Endothelial cell (in vitro differentiated cells): ENCODE measurements around the gene PAQR3. TPM values are rescaled to one million over a fixed set of nuclear protein-coding genes. Genes with fewer than 3 reads are reported as not detected.

Experiments
- DNase-seq: peaks from one replicate; pipeline ENCODE4 v3.0.0; 2021; ENCODE audit warnings: low spot score
- H3K27ac Mint-ChIP-seq: one replicate; pipeline ENCODE4 v1.8.0; 2021; ENCODE audit warnings: mixed read lengths, inconsistent platforms; ENCODE audit not compliant: unreplicated experiment
- H3K27me3 Mint-ChIP-seq: one replicate; pipeline ENCODE4 v1.8.0; 2021; ENCODE audit warnings: mild to moderate bottlenecking, moderate library complexity, mixed read lengths, inconsistent platforms; ENCODE audit not compliant: unreplicated experiment
- H3K36me3 Mint-ChIP-seq: one replicate; pipeline ENCODE4 v1.8.0; 2021; ENCODE audit warnings: mild to moderate bottlenecking, low read depth, mixed read lengths, inconsistent platforms; ENCODE audit not compliant: unreplicated experiment
- H3K4me1 Mint-ChIP-seq: one replicate; pipeline ENCODE4 v1.8.0; 2021; ENCODE audit warnings: mild to moderate bottlenecking, mixed read lengths, inconsistent platforms; ENCODE audit not compliant: unreplicated experiment
- H3K4me3 Mint-ChIP-seq: one replicate; pipeline ENCODE4 v1.8.0; 2021; ENCODE audit warnings: mild to moderate bottlenecking, mixed read lengths, inconsistent platforms; ENCODE audit not compliant: unreplicated experiment
- H3K9me3 Mint-ChIP-seq: one replicate; pipeline ENCODE4 v1.8.0; 2021; ENCODE audit warnings: mixed read lengths, inconsistent platforms; ENCODE audit not compliant: unreplicated experiment
- total RNA-seq: library from RNA; stranded (reverse); fragmentation: NEBNext Ultra II Directional; extraction: Animal tissue kit (Norgen Biotek cat#: 25700); gene quantifications from one replicate; pipeline ENCODE4 v1.2.1, GENCODE V29; 2021; ENCODE audit not compliant: unreplicated experiment
- TF ChIP-seq, protein P1 (sequence below): fragments of 200-600 bp; sonication (generic); IDR thresholded peaks from one replicate; pipeline ENCODE4 v1.5.0; 2021; ENCODE audit warnings: antibody characterized with exemption; ENCODE audit not compliant: unreplicated experiment

The PAQR3 gene
- total RNA-seq, 1 donor from 2014 or later, result 28.9 TPM

GRCh38 chr4:78937837-78938236 is 1.4 kb downstream of the PAQR3 start:
- peaks cover 13% of the 10 kb centered on the region for H3K27me3 Mint-ChIP-seq
- DNase-seq, result no peak
- no peaks in the 10 kb centered on the region for H3K9me3 Mint-ChIP-seq
- TF ChIP-seq, protein P1, sequence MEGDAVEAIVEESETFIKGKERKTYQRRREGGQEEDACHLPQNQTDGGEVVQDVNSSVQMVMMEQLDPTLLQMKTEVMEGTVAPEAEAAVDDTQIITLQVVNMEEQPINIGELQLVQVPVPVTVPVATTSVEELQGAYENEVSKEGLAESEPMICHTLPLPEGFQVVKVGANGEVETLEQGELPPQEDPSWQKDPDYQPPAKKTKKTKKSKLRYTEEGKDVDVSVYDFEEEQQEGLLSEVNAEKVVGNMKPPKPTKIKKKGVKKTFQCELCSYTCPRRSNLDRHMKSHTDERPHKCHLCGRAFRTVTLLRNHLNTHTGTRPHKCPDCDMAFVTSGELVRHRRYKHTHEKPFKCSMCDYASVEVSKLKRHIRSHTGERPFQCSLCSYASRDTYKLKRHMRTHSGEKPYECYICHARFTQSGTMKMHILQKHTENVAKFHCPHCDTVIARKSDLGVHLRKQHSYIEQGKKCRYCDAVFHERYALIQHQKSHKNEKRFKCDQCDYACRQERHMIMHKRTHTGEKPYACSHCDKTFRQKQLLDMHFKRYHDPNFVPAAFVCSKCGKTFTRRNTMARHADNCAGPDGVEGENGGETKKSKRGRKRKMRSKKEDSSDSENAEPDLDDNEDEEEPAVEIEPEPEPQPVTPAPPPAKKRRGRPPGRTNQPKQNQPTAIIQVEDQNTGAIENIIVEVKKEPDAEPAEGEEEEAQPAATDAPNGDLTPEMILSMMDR, result no peak
- H3K4me1 Mint-ChIP-seq, result peaks cover 40% of the 10 kb centered on the region
- peak overlapping the region; percentile 75 for H3K4me3 Mint-ChIP-seq
- H3K27ac Mint-ChIP-seq, result peak overlapping the region; percentile 76
- no peaks in the 10 kb centered on the region for H3K36me3 Mint-ChIP-seq

- DNase-seq, result no peak
Observed at GRCh38 chr4:78936989-78937388, 2.2 kb downstream of the PAQR3 start.

GRCh38 chr4:78930016-78930629 is 9.1 kb downstream of the PAQR3 start:
- Mint-ChIP-seq H3K36me3 (peaks cover 22% of the 10 kb centered on the region), H3K27ac (no peak overlapping the region), H3K27me3 (no peaks in the 10 kb centered on the region), H3K9me3 (no peaks in the 10 kb centered on the region), H3K4me3 (no peak overlapping the region), H3K4me1 (peaks cover 6% of the 10 kb centered on the region)
- DNase-seq, result no peak
- TF ChIP-seq, protein P1, result no peak

More at GRCh38 chr4:78936989-78937388, 2.2 kb downstream of the PAQR3 start:
- H3K36me3 Mint-ChIP-seq, result no peaks in the 10 kb centered on the region
- TF ChIP-seq, protein P1, result no peak
- no peaks in the 10 kb centered on the region for H3K9me3 Mint-ChIP-seq
- H3K27ac Mint-ChIP-seq, result peak overlapping the region; percentile 48
- peaks cover 37% of the 10 kb centered on the region for H3K4me1 Mint-ChIP-seq
- H3K4me3 Mint-ChIP-seq, result peak overlapping the region; percentile 17
- H3K27me3 Mint-ChIP-seq, result peaks cover 12% of the 10 kb centered on the region

GRCh38 chr4:78928835-78929234 is 10.4 kb downstream of the PAQR3 start:
- Mint-ChIP-seq H3K4me3 (no peak overlapping the region), H3K27me3 (no peaks in the 10 kb centered on the region), H3K9me3 (no peaks in the 10 kb centered on the region), H3K36me3 (peaks cover 26% of the 10 kb centered on the region), H3K4me1 (peaks cover 6% of the 10 kb centered on the region), H3K27ac (no peak overlapping the region)
- DNase-seq, result no peak
- TF ChIP-seq, protein P1, result no peak

DNA sequence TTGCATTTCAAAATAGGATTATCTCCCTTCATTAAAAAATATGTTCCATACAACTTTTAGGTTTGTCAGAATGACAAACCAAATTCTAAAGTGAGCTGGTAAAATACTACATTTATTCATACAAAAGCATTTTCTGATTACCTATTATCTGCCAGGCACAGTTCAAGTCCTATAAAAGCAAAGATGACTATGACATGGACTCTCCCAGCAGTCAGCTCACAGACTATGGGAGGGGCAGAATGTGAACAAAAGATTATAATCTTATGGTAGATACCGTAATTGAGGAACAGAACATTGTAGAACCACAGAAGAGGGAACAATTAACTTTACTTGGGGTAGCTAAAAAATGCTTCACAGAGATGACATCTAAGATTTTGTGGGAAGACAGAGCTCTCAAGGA is 12.4 kb downstream of the PAQR3 start:
- TF ChIP-seq, protein P1, result no peak
- Mint-ChIP-seq H3K9me3 (no peaks in the 10 kb centered on the region), H3K4me1 (peaks cover 6% of the 10 kb centered on the region), H3K4me3 (no peak overlapping the region), H3K27ac (peak overlapping the region; percentile 26), H3K27me3 (no peaks in the 10 kb centered on the region), H3K36me3 (peaks cover 26% of the 10 kb centered on the region)
- no peak for DNase-seq
